ENCODE data around the gene CEP350. TPM values are rescaled to one million over a fixed set of nuclear protein-coding genes. Genes with fewer than 3 reads are reported as not detected.
"Not testable (repeated sequence)": the region's sequence is repeated elsewhere in the genome, so short reads cannot be mapped to it uniquely, and the experiment has no call there.

The CEP350 gene
- total RNA-seq, 1 experiment from 2014 or later: 46.6 TPM

DNA sequence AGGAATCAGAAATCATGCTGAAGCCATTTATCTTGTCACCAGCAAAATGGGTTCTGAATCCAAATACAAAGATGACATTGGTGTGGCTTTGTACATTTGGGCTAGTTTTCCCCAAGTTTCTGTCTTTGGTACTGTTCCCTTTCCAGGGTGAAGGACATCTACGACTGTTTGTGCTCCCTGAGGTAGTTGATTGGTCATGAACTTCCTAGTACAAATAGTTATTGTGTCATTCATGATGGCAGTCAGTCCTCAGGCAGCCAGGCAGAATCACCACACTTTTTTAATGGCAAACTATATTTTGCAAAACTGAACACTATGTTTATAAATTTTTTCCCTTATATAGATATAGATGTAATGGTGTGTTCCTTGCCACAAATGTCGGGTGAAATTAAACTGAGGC, 46.0 kb downstream of the CEP350 start:
- no peak for DNase-seq
- Histone ChIP-seq H3K36me3 (peaks cover 25% of the 10 kb centered on the region), H3K4me3 (no peak overlapping the region), H3K27ac (no peak overlapping the region), H3K4me1 (no peaks in the 10 kb centered on the region), H3K27me3 (no peaks in the 10 kb centered on the region), H3K9me3 (replicated peaks) (no peaks in the 10 kb centered on the region)

- Histone ChIP-seq H3K9me3 (replicated peaks) (no peaks in the 10 kb centered on the region), H3K27me3 (no peaks in the 10 kb centered on the region), H3K27ac (no peak overlapping the region), H3K4me1 (no peaks in the 10 kb centered on the region), H3K4me3 (no peak overlapping the region), H3K36me3 (peaks cover 22% of the 10 kb centered on the region)
- DNase-seq: no peak
Observed at GRCh38 chr1:180002437-180002836, 47.8 kb downstream of the CEP350 start.

- Histone ChIP-seq H3K27me3 (no peaks in the 10 kb centered on the region), H3K4me3 (no peak overlapping the region)
- no peak for DNase-seq
Observed at GRCh38 chr1:180003026-180003695, 48.6 kb downstream of the CEP350 start.

DNA sequence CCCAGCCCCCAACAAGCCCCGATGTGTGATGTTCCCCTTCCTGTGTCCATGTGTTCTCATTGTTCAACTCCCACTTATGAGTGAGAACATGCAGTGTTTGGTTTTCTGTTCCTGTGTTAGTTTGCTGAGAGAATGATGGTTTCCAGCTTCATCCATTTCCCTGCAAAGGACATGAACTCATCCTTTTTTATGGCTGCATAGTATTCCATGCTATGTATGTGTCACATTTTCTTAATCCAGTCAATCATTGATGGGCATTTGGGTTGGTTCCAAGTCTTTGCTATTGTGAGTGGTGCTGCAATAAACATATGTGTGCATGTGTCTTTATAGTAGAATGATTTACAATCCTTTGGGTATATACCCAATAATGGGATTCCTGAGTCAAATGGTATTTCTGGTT, 52.2 kb downstream of the CEP350 start:
- not testable (repeated sequence) for DNase-seq; H3K9me3 ChIP-seq (replicated peaks); H3K27me3 ChIP-seq

More at GRCh38 chr1:180003026-180003695, 48.6 kb downstream of the CEP350 start:
- Histone ChIP-seq H3K36me3 (peaks cover 19% of the 10 kb centered on the region), H3K9me3 (replicated peaks) (no peaks in the 10 kb centered on the region), H3K27ac (no peak overlapping the region), H3K4me1 (no peaks in the 10 kb centered on the region)

DNA sequence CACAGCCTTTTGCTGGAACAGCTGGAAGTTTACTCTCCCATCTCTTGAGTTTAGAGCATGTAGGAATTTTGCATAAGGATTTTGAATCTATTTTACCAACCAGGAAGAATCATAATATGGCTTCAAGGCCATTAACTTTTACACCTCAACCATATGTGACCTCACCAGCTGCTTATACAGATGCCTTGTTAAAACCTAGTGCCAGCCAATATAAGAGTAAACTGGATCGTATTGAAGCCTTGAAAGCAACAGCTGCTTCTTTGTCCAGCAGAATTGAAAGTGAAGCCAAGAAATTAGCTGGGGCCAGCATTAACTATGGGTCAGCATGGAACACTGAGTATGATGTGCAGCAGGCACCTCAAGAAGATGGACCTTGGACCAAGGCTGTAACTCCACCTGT, 65.4 kb downstream of the CEP350 start:
- Histone ChIP-seq H3K4me1 (no peaks in the 10 kb centered on the region), H3K27me3 (no peaks in the 10 kb centered on the region), H3K4me3 (no peak overlapping the region), H3K27ac (no peak overlapping the region), H3K9me3 (replicated peaks) (no peaks in the 10 kb centered on the region), H3K36me3 (peaks cover 62% of the 10 kb centered on the region)
- DNase-seq: peak in 1 of 2 experiments; percentile 31

More for the DNA sequence above, 52.2 kb downstream of the CEP350 start:
- not testable (repeated sequence) for H3K27ac ChIP-seq, H3K4me1 ChIP-seq, H3K4me3 ChIP-seq
- peaks cover 15% of the 10 kb centered on the region for H3K36me3 ChIP-seq

DNA sequence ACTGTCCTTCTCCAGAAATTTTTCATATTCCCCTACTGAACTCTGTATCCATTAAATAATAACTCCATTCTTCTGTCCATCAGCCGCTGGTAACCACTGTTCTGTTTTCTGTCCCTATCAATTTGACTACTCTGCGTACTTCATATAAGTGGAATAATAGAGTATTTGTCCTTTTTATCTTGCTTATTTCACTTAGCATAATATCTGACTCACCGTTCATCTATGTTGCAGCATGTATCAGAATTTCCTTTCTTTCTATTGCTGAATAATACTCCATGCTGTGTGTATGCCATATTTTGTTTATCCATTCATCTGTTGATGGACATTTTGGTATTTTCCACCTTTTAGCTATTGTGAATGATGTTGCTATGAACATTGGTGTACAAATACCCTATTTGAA, 71.9 kb downstream of the CEP350 start:
- no peaks in the 10 kb centered on the region for H3K9me3 ChIP-seq (replicated peaks)
- H3K27ac ChIP-seq: no peak overlapping the region
- no peak overlapping the region for H3K4me3 ChIP-seq
- H3K36me3 ChIP-seq: peaks cover 56% of the 10 kb centered on the region
- DNase-seq: no peak
- H3K27me3 ChIP-seq: no peaks in the 10 kb centered on the region
- no peaks in the 10 kb centered on the region for H3K4me1 ChIP-seq

GRCh38 chr1:180027949-180028445, 73.4 kb downstream of the CEP350 start:
- H3K27me3 ChIP-seq: no peaks in the 10 kb centered on the region
- no peak overlapping the region for H3K4me3 ChIP-seq
- peaks cover 52% of the 10 kb centered on the region for H3K36me3 ChIP-seq
- no peaks in the 10 kb centered on the region for H3K4me1 ChIP-seq
- H3K9me3 ChIP-seq (replicated peaks): no peaks in the 10 kb centered on the region
- DNase-seq: no peak
- H3K27ac ChIP-seq: no peak overlapping the region

DNA sequence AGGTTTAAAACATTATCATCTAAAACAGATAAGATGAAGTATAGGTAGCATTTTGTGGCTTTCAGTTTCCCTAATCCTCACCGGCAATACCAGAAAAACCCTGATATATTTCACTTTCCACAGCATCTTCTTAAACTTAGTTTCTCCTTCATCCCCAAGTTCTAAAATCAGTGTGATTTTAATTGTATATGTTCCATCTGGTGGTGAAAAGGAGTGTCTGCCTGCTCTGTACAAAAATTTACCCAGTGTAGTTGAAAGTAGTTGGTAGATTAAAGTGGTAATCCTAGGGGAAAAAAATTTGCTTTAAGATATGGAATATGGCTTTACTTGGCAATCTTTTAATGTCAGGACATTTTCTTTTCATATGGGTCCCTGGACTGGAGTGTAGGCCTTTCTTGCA, 74.3 kb downstream of the CEP350 start:
- H3K27me3 ChIP-seq: no peaks in the 10 kb centered on the region
- no peak overlapping the region for H3K4me3 ChIP-seq
- no peaks in the 10 kb centered on the region for H3K4me1 ChIP-seq
- H3K27ac ChIP-seq: no peak overlapping the region
- DNase-seq: no peak
- peaks cover 50% of the 10 kb centered on the region for H3K36me3 ChIP-seq
- H3K9me3 ChIP-seq (replicated peaks): no peaks in the 10 kb centered on the region

GRCh38 chr1:180029524-180030135, 75.0 kb downstream of the CEP350 start:
- peaks cover 50% of the 10 kb centered on the region for H3K36me3 ChIP-seq
- no peaks in the 10 kb centered on the region for H3K27me3 ChIP-seq
- H3K9me3 ChIP-seq (replicated peaks): no peaks in the 10 kb centered on the region
- no peaks in the 10 kb centered on the region for H3K4me1 ChIP-seq
- H3K27ac ChIP-seq: no peak overlapping the region
- no peak for DNase-seq
- no peak overlapping the region for H3K4me3 ChIP-seq

GRCh38 chr1:180031664-180032063, 77.1 kb downstream of the CEP350 start:
- no peak overlapping the region for H3K4me3 ChIP-seq
- no peak for DNase-seq
- H3K4me1 ChIP-seq: no peaks in the 10 kb centered on the region
- H3K36me3 ChIP-seq: peaks cover 38% of the 10 kb centered on the region
- H3K9me3 ChIP-seq (replicated peaks): no peaks in the 10 kb centered on the region
- no peaks in the 10 kb centered on the region for H3K27me3 ChIP-seq
- no peak overlapping the region for H3K27ac ChIP-seq

DNA sequence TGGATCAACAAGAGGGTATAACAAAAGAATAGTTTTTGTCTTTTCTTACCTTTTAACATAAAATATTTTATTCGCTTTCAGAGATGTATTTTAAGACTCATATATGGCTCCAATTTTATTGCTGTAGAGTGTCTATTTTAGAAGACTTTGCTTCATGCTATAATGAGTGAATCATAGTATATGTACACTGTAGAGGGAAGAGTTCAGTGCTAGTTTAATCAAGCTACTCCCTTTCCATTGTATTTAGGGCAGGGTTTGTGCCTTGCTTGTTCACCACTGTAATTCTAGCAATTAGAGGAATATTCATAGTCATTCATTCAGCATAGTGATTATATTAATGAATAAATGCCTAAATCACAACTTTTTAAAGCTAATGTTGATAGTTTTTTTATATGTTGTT, 78.8 kb downstream of the CEP350 start:
- H3K27ac ChIP-seq: no peak overlapping the region
- peaks cover 42% of the 10 kb centered on the region for H3K36me3 ChIP-seq
- H3K4me3 ChIP-seq: no peak overlapping the region
- no peak for DNase-seq
- H3K27me3 ChIP-seq: no peaks in the 10 kb centered on the region
- no peaks in the 10 kb centered on the region for H3K4me1 ChIP-seq
- H3K9me3 ChIP-seq (replicated peaks): no peaks in the 10 kb centered on the region

DNA sequence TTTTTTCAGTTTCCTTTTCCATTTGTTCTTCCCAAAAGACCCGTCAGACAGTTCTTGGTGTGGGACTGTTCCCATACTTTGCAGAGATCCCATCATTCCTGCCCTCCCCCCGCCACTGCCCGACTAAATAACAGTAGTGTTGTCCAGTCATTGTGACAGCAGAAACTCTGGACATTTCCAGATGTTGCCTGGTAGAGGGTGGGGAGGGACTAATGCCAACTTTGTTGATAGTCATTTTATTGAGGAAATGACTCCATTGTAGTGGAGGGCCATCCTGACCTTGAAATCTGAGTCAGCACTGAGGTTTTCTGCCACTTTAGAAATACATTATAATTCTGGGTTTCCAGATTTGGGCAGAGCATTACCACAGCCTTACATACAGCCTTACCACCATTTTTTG, 85.4 kb downstream of the CEP350 start:
- H3K9me3 ChIP-seq (replicated peaks): no peaks in the 10 kb centered on the region
- no peaks in the 10 kb centered on the region for H3K27me3 ChIP-seq
- DNase-seq: no peak
- H3K27ac ChIP-seq: no peak overlapping the region
- no peaks in the 10 kb centered on the region for H3K4me1 ChIP-seq
- H3K4me3 ChIP-seq: no peak overlapping the region
- peaks cover 58% of the 10 kb centered on the region for H3K36me3 ChIP-seq

DNA sequence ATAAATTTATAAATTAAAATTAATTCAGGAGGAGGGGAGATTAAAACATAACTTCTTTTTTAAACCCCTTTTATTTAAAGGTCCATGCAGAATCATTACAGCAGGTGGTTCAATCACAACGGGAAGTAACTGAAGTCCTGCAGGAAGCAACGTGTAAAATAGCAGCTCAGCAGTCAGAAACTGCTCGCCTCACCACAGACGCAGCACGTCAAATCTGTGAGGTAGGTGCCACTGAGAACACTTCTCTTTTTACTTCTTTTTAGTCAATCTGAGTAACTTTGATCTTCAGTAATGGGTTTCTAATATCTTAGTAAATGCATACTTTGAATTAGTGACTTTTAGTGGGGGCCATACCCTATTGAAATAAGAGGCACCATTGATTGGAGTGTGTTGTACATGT, 87.0 kb downstream of the CEP350 start:
- Histone ChIP-seq H3K27me3 (no peaks in the 10 kb centered on the region), H3K4me3 (no peak overlapping the region), H3K4me1 (no peaks in the 10 kb centered on the region), H3K27ac (no peak overlapping the region), H3K36me3 (peaks cover 63% of the 10 kb centered on the region), H3K9me3 (replicated peaks) (no peaks in the 10 kb centered on the region)
- DNase-seq: no peak

GRCh38 chr1:180042988-180043622, 88.5 kb downstream of the CEP350 start:
- Histone ChIP-seq H3K4me1 (no peaks in the 10 kb centered on the region), H3K4me3 (no peak overlapping the region), H3K27me3 (no peaks in the 10 kb centered on the region), H3K36me3 (peaks cover 56% of the 10 kb centered on the region), H3K9me3 (replicated peaks) (no peaks in the 10 kb centered on the region), H3K27ac (no peak overlapping the region)
- peak in 1 of 2 experiments; percentile 3 for DNase-seq

- DNase-seq: no peak
- Histone ChIP-seq H3K27ac (no peak overlapping the region), H3K36me3 (peaks cover 58% of the 10 kb centered on the region), H3K4me3 (no peak overlapping the region), H3K4me1 (no peaks in the 10 kb centered on the region), H3K27me3 (no peaks in the 10 kb centered on the region), H3K9me3 (replicated peaks) (no peaks in the 10 kb centered on the region)
Observed at GRCh38 chr1:180043785-180044184, 89.2 kb downstream of the CEP350 start.
